ENCODE data around the gene RNF148. TPM values are rescaled to one million over a fixed set of nuclear protein-coding genes. Genes with fewer than 3 reads are reported as not detected.

The RNF148 gene
- total and polyA plus RNA-seq, 2 experiments from 2014 or later, result 2.2 TPM; not detected in 1

DNA sequence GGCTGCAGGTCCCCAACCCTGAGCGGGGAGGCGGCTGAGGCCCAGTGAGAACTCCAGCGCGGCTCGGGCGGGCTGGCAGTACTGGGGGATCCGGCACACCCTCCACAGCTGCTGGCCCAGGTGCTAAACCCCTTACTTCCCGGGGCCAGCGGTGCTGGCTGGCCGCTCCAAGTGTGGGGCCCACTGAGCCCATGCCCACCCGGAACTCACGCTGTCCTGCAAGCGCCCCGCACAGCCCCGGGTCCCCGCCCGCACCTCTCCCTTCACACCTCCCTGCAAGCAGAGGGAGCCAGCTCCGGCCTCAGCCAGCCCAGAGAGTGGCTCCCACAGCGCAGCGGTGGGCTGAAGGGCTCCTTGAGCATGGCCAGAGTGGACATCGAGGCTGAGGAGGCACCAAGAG is 28.8 kb downstream of the RNF148 start:
- Histone ChIP-seq H3K4me1 (ENCODE audit: insufficient read depth) (peaks cover 35% of the 10 kb centered on the region), H3K9me2 (ENCODE audit: insufficient read depth) (peaks cover 16% of the 10 kb centered on the region), H3K4me3 (no peak overlapping the region), H2AFZ (no peak overlapping the region), H3K79me2 (replicated peaks; ENCODE audit: insufficient read depth) (no peaks in the 10 kb centered on the region), H3K36me3 (ENCODE audit: insufficient read depth) (no peaks in the 10 kb centered on the region), H3F3A (replicated peaks; ENCODE audit: low read depth) (no peaks in the 10 kb centered on the region), H3K27me3 (ENCODE audit: insufficient read depth) (no peaks in the 10 kb centered on the region), H3K4me2 (no peak overlapping the region), H3K27ac (ENCODE audit: low read depth) (no peak overlapping the region), H4K20me1 (replicated peaks; ENCODE audit: insufficient read depth) (no peaks in the 10 kb centered on the region)
- no peak for TF ChIP-seq EZH2 (IDR thresholded peaks at IDR 0.05; ENCODE audit: low read depth, unreplicated experiment)
- no peak for TF ChIP-seq NANOG (IDR thresholded peaks at IDR 0.05; ENCODE audit: borderline replicate concordance)
- TF ChIP-seq EZH2phosphoT487 (IDR thresholded peaks at IDR 0.05; ENCODE audit: unreplicated experiment), result no peak
- TF ChIP-seq STAT1 (IDR thresholded peaks at IDR 0.05; ENCODE audit: unreplicated experiment), result no peak
- TF ChIP-seq ZNF114 (CRISPR knock-in tag; IDR thresholded peaks at IDR 0.05), result no peak
- TF ChIP-seq JUNB (IDR thresholded peaks at IDR 0.05; ENCODE audit: unreplicated experiment), result no peak
- no peak for TF ChIP-seq CREB1 (CRISPR knock-in tag; IDR thresholded peaks at IDR 0.05; ENCODE audit: low read depth)
- TF ChIP-seq POLR2AphosphoS5 (IDR thresholded peaks at IDR 0.05; ENCODE audit: low read depth), result no peak
- TF ChIP-seq, protein P1, sequence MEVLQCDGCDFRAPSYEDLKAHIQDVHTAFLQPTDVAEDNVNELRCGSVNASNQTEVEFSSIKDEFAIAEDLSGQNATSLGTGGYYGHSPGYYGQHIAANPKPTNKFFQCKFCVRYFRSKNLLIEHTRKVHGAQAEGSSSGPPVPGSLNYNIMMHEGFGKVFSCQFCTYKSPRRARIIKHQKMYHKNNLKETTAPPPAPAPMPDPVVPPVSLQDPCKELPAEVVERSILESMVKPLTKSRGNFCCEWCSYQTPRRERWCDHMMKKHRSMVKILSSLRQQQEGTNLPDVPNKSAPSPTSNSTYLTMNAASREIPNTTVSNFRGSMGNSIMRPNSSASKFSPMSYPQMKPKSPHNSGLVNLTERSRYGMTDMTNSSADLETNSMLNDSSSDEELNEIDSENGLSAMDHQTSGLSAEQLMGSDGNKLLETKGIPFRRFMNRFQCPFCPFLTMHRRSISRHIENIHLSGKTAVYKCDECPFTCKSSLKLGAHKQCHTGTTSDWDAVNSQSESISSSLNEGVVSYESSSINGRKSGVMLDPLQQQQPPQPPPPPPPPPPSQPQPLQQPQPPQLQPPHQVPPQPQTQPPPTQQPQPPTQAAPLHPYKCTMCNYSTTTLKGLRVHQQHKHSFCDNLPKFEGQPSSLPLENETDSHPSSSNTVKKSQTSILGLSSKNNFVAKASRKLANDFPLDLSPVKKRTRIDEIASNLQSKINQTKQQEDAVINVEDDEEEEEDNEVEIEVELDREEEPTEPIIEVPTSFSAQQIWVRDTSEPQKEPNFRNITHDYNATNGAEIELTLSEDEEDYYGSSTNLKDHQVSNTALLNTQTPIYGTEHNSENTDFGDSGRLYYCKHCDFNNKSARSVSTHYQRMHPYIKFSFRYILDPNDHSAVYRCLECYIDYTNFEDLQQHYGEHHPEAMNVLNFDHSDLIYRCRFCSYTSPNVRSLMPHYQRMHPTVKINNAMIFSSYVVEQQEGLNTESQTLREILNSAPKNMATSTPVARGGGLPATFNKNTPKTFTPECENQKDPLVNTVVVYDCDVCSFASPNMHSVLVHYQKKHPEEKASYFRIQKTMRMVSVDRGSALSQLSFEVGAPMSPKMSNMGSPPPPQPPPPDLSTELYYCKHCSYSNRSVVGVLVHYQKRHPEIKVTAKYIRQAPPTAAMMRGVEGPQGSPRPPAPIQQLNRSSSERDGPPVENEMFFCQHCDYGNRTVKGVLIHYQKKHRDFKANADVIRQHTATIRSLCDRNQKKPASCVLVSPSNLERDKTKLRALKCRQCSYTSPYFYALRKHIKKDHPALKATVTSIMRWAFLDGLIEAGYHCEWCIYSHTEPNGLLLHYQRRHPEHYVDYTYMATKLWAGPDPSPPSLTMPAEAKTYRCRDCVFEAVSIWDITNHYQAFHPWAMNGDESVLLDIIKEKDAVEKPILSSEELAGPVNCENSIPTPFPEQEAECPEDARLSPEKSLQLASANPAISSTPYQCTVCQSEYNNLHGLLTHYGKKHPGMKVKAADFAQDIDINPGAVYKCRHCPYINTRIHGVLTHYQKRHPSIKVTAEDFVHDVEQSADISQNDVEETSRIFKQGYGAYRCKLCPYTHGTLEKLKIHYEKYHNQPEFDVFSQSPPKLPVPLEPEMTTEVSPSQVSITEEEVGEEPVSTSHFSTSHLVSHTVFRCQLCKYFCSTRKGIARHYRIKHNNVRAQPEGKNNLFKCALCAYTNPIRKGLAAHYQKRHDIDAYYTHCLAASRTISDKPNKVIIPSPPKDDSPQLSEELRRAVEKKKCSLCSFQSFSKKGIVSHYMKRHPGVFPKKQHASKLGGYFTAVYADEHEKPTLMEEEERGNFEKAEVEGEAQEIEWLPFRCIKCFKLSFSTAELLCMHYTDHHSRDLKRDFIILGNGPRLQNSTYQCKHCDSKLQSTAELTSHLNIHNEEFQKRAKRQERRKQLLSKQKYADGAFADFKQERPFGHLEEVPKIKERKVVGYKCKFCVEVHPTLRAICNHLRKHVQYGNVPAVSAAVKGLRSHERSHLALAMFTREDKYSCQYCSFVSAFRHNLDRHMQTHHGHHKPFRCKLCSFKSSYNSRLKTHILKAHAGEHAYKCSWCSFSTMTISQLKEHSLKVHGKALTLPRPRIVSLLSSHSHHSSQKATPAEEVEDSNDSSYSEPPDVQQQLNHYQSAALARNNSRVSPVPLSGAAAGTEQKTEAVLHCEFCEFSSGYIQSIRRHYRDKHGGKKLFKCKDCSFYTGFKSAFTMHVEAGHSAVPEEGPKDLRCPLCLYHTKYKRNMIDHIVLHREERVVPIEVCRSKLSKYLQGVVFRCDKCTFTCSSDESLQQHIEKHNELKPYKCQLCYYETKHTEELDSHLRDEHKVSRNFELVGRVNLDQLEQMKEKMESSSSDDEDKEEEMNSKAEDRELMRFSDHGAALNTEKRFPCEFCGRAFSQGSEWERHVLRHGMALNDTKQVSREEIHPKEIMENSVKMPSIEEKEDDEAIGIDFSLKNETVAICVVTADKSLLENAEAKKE (CRISPR knock-in tag; IDR thresholded peaks at IDR 0.05), result no peak
- TF ChIP-seq, protein P2, sequence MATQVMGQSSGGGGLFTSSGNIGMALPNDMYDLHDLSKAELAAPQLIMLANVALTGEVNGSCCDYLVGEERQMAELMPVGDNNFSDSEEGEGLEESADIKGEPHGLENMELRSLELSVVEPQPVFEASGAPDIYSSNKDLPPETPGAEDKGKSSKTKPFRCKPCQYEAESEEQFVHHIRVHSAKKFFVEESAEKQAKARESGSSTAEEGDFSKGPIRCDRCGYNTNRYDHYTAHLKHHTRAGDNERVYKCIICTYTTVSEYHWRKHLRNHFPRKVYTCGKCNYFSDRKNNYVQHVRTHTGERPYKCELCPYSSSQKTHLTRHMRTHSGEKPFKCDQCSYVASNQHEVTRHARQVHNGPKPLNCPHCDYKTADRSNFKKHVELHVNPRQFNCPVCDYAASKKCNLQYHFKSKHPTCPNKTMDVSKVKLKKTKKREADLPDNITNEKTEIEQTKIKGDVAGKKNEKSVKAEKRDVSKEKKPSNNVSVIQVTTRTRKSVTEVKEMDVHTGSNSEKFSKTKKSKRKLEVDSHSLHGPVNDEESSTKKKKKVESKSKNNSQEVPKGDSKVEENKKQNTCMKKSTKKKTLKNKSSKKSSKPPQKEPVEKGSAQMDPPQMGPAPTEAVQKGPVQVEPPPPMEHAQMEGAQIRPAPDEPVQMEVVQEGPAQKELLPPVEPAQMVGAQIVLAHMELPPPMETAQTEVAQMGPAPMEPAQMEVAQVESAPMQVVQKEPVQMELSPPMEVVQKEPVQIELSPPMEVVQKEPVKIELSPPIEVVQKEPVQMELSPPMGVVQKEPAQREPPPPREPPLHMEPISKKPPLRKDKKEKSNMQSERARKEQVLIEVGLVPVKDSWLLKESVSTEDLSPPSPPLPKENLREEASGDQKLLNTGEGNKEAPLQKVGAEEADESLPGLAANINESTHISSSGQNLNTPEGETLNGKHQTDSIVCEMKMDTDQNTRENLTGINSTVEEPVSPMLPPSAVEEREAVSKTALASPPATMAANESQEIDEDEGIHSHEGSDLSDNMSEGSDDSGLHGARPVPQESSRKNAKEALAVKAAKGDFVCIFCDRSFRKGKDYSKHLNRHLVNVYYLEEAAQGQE (IDR thresholded peaks at IDR 0.05; ENCODE audit: unreplicated experiment), result no peak
- TF ChIP-seq, protein P3, sequence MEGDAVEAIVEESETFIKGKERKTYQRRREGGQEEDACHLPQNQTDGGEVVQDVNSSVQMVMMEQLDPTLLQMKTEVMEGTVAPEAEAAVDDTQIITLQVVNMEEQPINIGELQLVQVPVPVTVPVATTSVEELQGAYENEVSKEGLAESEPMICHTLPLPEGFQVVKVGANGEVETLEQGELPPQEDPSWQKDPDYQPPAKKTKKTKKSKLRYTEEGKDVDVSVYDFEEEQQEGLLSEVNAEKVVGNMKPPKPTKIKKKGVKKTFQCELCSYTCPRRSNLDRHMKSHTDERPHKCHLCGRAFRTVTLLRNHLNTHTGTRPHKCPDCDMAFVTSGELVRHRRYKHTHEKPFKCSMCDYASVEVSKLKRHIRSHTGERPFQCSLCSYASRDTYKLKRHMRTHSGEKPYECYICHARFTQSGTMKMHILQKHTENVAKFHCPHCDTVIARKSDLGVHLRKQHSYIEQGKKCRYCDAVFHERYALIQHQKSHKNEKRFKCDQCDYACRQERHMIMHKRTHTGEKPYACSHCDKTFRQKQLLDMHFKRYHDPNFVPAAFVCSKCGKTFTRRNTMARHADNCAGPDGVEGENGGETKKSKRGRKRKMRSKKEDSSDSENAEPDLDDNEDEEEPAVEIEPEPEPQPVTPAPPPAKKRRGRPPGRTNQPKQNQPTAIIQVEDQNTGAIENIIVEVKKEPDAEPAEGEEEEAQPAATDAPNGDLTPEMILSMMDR (conservative IDR thresholded peaks at IDR 0.05; ENCODE audit: low read depth in 2 of 2), result no peak
- TF ChIP-seq, protein P4, sequence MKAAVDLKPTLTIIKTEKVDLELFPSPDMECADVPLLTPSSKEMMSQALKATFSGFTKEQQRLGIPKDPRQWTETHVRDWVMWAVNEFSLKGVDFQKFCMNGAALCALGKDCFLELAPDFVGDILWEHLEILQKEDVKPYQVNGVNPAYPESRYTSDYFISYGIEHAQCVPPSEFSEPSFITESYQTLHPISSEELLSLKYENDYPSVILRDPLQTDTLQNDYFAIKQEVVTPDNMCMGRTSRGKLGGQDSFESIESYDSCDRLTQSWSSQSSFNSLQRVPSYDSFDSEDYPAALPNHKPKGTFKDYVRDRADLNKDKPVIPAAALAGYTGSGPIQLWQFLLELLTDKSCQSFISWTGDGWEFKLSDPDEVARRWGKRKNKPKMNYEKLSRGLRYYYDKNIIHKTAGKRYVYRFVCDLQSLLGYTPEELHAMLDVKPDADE (IDR thresholded peaks at IDR 0.05), result no peak
- no peak for TF ChIP-seq ZNF331 (CRISPR knock-in tag; IDR thresholded peaks at IDR 0.05; ENCODE audit: low read depth)
- no peak overlapping the region for H3K27ac Mint-ChIP-seq
- H3K9me3 Mint-ChIP-seq, result peaks cover 8% of the 10 kb centered on the region; the same call in 2 of the 3 replicates
- peaks cover 31% of the 10 kb centered on the region for H3K36me3 Mint-ChIP-seq (ENCODE audit: low read depth)
- DNase-seq (ENCODE audit: low spot score) (no peak), ATAC-seq (no peak)
- peaks cover 49% of the 10 kb centered on the region for H3K4me1 Mint-ChIP-seq
- peaks cover 3% of the 10 kb centered on the region for H3K27me3 Mint-ChIP-seq (ENCODE audit: insufficient read depth, low read depth, poor library complexity)
- H3K4me3 Mint-ChIP-seq, result no peak overlapping the region
